GM19328 (cell line): Measurements from ENCODE around the gene RFK.
"Not testable (repeated sequence)": the region's sequence is repeated elsewhere in the genome, so short reads cannot be mapped to it uniquely, and the experiment has no call there.

Source experiments
- ATAC-seq: cut with Tn5 transposase; IDR thresholded peaks from one replicate; pipeline ENCODE4 v1.9.1; 2021; ENCODE audit warnings: mild to moderate bottlenecking, moderate library complexity; ENCODE audit not compliant: unreplicated experiment

Gene RFK

GRCh38 chr9:76394195-76394959 is at the start of gene RFK:
RFK (minus strand) TSS chr9:76394426; CDS start chr9:76394171, 255 bp downstream.
- peak; percentile 62 for ATAC-seq

- ATAC-seq = no peak
These were observed 49.7 kb upstream of the RFK start for GRCh38 chr9:76443887-76444286.

- peak; percentile 52 for ATAC-seq
These were observed 47.5 kb upstream of the RFK start for GRCh38 chr9:76441551-76442322.

- ATAC-seq = peak; percentile 62
These were observed 44.8 kb upstream of the RFK start for GRCh38 chr9:76438841-76439588.

GRCh38 chr9:76437017-76437699 is 42.9 kb upstream of the RFK start:
- ATAC-seq = not testable (repeated sequence)

- ATAC-seq = not testable (repeated sequence)
These were observed 40.7 kb upstream of the RFK start for GRCh38 chr9:76434897-76435296.

- ATAC-seq = no peak
These were observed 39.6 kb upstream of the RFK start for GRCh38 chr9:76433836-76434235.

- ATAC-seq = no peak
These were observed 39.2 kb upstream of the RFK start for GRCh38 chr9:76433406-76433805.

GRCh38 chr9:76431601-76432000 is 37.4 kb upstream of the RFK start:
- ATAC-seq = no peak

- no peak for ATAC-seq
These were observed 32.7 kb upstream of the RFK start for GRCh38 chr9:76426807-76427419.

- no peak for ATAC-seq
These were observed 31.6 kb upstream of the RFK start for GRCh38 chr9:76425677-76426453.

GRCh38 chr9:76424491-76424890 is 30.3 kb upstream of the RFK start:
- ATAC-seq = no peak

GRCh38 chr9:76423216-76424177 is 29.3 kb upstream of the RFK start:
- ATAC-seq = no peak

- no peak for ATAC-seq
These were observed 25.7 kb upstream of the RFK start for GRCh38 chr9:76419782-76420380.

- ATAC-seq = no peak
These were observed 23.2 kb upstream of the RFK start for GRCh38 chr9:76417394-76417793.

- no peak for ATAC-seq
These were observed 21.5 kb upstream of the RFK start for GRCh38 chr9:76415731-76416130.

- no peak for ATAC-seq
These were observed 20.9 kb upstream of the RFK start for GRCh38 chr9:76415154-76415553.

GRCh38 chr9:76414661-76415060 is 20.4 kb upstream of the RFK start:
- ATAC-seq = peak; percentile 65
